HepG2 (cell line): ENCODE measurements around the gene PLIN5. TPM values are rescaled to one million over a fixed set of nuclear protein-coding genes. Genes with fewer than 3 reads are reported as not detected.

ENCODE experiments used
- CAMTA2 ChIP-seq: sonication (generic); formaldehyde crosslinking; IDR thresholded peaks from 2 replicates; pipeline ENCODE4 v1.4.0; 2020; ENCODE audit warnings: mild to moderate bottlenecking, missing genetic modification reagents, borderline replicate concordance
- HNRNPK ChIP-seq: fragments of 200-400 bp; formaldehyde crosslinking; IDR thresholded peaks from 2 replicates; pipeline ENCODE4 v1.6.1; 2018; ENCODE audit warnings: low read length, low read depth, moderate library complexity, mild to moderate bottlenecking; ENCODE audit not compliant: poor library complexity, severe bottlenecking
- HNRNPLL ChIP-seq: fragments of 200-400 bp; formaldehyde crosslinking; IDR thresholded peaks from 2 replicates; pipeline ENCODE4 v1.6.1; 2017; ENCODE audit warnings: mild to moderate bottlenecking, low read depth, low read length; ENCODE audit not compliant: poor library complexity, severe bottlenecking
- IRF2 ChIP-seq: IDR thresholded peaks from 2 replicates; pipeline ENCODE4 v1.6.1; 2018; ENCODE audit warnings: missing genetic modification reagents, missing compliant biosample characterization
- JDP2 ChIP-seq: sonication (generic); formaldehyde crosslinking; IDR thresholded peaks from 2 replicates; pipeline ENCODE4 v1.8.1; 2022; ENCODE audit warnings: missing genetic modification reagents, borderline replicate concordance
- NR3C1 ChIP-seq: sonication (generic); formaldehyde crosslinking; IDR thresholded peaks from 2 replicates; pipeline ENCODE4 v1.4.0; 2020; ENCODE audit warnings: missing genetic modification reagents
- ZBTB39 ChIP-seq: sonication (generic); formaldehyde crosslinking; IDR thresholded peaks from 2 replicates; pipeline ENCODE4 v1.5.0; 2020; ENCODE audit warnings: missing genetic modification reagents
- ZFP62 ChIP-seq: sonication (generic); formaldehyde crosslinking; IDR thresholded peaks from 2 replicates; pipeline ENCODE4 v1.4.0; 2020; ENCODE audit warnings: missing genetic modification reagents
- ZNF280B ChIP-seq: sonication (generic); formaldehyde crosslinking; IDR thresholded peaks from 2 replicates; pipeline ENCODE4 v1.5.0; 2020; ENCODE audit warnings: missing genetic modification reagents, mild to moderate bottlenecking, borderline replicate concordance
- ZNF879 ChIP-seq: sonication (generic); formaldehyde crosslinking; IDR thresholded peaks from 2 replicates; pipeline ENCODE4 v1.8.1; 2023; ENCODE audit warnings: missing genetic modification reagents
- polyA plus RNA-seq, 8 experiments: library from polyadenylated mRNA; depleted of rRNA in 3 of 8; stranded (reverse) in 7 of 8; unstranded in 1 of 8; fragments of >200 nt; fragmentation: Illumina TruSeq in 4 of 8; extraction: Trizol in 4 of 8; gene quantifications; 2 replicates each; pipeline versions ENCODE4 v1.2.1 to v1.2.3, GENCODE V29; 2011 to 2016; ENCODE audit warnings: low read depth in 4 of 8, missing spikeins in 1 of 8, mixed read lengths in 1 of 8; ENCODE audit not compliant: insufficient read depth in 1 of 8
- total RNA-seq, 5 experiments: library from RNA; depleted of rRNA; stranded (reverse); fragments of >200 nt; fragmentation: Illumina TruSeq; extraction: Trizol; gene quantifications; 2 replicates each; pipeline ENCODE4 v1.2.3, GENCODE V29; 2016; ENCODE audit warnings: low read depth in 1 of 5
- TF ChIP-seq, protein P1 (sequence below): sonication (generic); formaldehyde crosslinking; IDR thresholded peaks from 2 replicates; pipeline ENCODE4 v1.4.0; 2020; ENCODE audit warnings: missing genetic modification reagents, borderline replicate concordance
- TF ChIP-seq, protein P2 (sequence below): sonication (generic); formaldehyde crosslinking; IDR thresholded peaks from 2 replicates; pipeline ENCODE4 v1.8.0; 2022; ENCODE audit warnings: mild to moderate bottlenecking, missing genetic modification reagents, borderline replicate concordance
- TF ChIP-seq, protein P3 (sequence below): sonication (generic); formaldehyde crosslinking; IDR thresholded peaks from 2 replicates; pipeline ENCODE4 v1.4.0; 2020; ENCODE audit warnings: low read depth, mild to moderate bottlenecking, missing genetic modification reagents
- TF ChIP-seq, protein P4 (sequence below): sonication (generic); formaldehyde crosslinking; IDR thresholded peaks from 2 replicates; pipeline ENCODE4 v1.4.0; 2020; ENCODE audit warnings: mild to moderate bottlenecking, missing genetic modification reagents

PLIN5 gene
- total and polyA plus RNA-seq, 2 of the 13 experiments (the other 11 are each of a cell fraction or from before 2014, with no cell fraction given) = 1.8 to 4.8 TPM

DNA sequence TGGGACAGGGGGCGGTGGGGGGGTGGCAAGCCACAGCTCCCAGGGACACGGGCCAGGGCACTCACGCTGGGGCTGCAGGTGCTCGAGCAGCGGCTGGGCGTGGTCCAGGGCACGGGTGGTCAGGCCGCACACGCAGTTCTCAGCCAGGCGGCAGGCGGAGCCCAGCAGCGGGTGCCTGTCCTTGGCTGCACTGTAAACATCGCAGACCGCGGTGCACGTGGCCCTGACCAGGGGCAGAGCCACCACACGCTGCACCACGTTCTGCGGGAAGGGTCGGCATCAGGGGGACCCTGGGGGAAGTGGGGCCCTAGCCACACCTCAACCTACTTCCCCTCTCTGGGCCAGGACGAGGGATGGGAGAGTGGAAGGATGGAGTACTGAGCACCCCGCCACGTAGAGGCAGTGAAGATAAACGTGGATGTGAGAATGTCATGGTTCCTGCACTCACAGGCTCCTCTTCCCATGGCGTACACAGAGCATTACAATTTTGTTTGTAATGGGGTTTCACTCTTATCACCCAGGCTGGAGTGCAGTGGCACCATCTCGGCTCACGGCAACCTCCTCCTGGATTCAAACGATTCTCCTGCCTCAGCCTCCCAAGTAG, 3.4 kb downstream of the PLIN5 start (continued):
- TF ChIP-seq, protein P1, sequence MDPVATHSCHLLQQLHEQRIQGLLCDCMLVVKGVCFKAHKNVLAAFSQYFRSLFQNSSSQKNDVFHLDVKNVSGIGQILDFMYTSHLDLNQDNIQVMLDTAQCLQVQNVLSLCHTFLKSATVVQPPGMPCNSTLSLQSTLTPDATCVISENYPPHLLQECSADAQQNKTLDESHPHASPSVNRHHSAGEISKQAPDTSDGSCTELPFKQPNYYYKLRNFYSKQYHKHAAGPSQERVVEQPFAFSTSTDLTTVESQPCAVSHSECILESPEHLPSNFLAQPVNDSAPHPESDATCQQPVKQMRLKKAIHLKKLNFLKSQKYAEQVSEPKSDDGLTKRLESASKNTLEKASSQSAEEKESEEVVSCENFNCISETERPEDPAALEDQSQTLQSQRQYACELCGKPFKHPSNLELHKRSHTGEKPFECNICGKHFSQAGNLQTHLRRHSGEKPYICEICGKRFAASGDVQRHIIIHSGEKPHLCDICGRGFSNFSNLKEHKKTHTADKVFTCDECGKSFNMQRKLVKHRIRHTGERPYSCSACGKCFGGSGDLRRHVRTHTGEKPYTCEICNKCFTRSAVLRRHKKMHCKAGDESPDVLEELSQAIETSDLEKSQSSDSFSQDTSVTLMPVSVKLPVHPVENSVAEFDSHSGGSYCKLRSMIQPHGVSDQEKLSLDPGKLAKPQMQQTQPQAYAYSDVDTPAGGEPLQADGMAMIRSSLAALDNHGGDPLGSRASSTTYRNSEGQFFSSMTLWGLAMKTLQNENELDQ (CRISPR knock-in tag) = no peak
- TF ChIP-seq, protein P2, sequence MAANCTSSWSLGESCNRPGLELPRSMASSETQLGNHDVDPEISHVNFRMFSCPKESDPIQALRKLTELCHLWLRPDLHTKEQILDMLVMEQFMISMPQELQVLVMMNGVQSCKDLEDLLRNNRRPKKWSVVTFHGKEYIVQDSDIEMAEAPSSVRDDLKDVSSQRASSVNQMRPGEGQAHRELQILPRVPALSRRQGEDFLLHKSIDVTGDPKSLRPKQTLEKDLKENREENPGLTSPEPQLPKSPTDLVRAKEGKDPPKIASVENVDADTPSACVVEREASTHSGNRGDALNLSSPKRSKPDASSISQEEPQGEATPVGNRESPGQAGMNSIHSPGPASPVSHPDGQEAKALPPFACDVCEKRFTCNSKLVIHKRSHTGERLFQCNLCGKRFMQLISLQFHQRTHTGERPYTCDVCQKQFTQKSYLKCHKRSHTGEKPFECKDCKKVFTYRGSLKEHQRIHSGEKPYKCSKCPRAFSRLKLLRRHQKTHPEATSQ = no peak
- TF ChIP-seq, protein P3, sequence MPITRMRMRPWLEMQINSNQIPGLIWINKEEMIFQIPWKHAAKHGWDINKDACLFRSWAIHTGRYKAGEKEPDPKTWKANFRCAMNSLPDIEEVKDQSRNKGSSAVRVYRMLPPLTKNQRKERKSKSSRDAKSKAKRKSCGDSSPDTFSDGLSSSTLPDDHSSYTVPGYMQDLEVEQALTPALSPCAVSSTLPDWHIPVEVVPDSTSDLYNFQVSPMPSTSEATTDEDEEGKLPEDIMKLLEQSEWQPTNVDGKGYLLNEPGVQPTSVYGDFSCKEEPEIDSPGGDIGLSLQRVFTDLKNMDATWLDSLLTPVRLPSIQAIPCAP = no peak; the same call in 1 of the 2 replicates
- TF ChIP-seq JDP2 (CRISPR knock-in tag) = no peak; the same call in 1 of the 2 replicates
- TF ChIP-seq IRF2 (CRISPR knock-in tag) = peak; percentile 82
- no peak for TF ChIP-seq ZBTB39 (CRISPR knock-in tag)
- TF ChIP-seq HNRNPLL = peak; percentile 48
- no peak for TF ChIP-seq ZNF879
- TF ChIP-seq CAMTA2 (CRISPR knock-in tag) = no peak
- peak; percentile 43 for TF ChIP-seq HNRNPK
- no peak for TF ChIP-seq NR3C1
- TF ChIP-seq ZFP62 (CRISPR knock-in tag) = no peak
- TF ChIP-seq, protein P4, sequence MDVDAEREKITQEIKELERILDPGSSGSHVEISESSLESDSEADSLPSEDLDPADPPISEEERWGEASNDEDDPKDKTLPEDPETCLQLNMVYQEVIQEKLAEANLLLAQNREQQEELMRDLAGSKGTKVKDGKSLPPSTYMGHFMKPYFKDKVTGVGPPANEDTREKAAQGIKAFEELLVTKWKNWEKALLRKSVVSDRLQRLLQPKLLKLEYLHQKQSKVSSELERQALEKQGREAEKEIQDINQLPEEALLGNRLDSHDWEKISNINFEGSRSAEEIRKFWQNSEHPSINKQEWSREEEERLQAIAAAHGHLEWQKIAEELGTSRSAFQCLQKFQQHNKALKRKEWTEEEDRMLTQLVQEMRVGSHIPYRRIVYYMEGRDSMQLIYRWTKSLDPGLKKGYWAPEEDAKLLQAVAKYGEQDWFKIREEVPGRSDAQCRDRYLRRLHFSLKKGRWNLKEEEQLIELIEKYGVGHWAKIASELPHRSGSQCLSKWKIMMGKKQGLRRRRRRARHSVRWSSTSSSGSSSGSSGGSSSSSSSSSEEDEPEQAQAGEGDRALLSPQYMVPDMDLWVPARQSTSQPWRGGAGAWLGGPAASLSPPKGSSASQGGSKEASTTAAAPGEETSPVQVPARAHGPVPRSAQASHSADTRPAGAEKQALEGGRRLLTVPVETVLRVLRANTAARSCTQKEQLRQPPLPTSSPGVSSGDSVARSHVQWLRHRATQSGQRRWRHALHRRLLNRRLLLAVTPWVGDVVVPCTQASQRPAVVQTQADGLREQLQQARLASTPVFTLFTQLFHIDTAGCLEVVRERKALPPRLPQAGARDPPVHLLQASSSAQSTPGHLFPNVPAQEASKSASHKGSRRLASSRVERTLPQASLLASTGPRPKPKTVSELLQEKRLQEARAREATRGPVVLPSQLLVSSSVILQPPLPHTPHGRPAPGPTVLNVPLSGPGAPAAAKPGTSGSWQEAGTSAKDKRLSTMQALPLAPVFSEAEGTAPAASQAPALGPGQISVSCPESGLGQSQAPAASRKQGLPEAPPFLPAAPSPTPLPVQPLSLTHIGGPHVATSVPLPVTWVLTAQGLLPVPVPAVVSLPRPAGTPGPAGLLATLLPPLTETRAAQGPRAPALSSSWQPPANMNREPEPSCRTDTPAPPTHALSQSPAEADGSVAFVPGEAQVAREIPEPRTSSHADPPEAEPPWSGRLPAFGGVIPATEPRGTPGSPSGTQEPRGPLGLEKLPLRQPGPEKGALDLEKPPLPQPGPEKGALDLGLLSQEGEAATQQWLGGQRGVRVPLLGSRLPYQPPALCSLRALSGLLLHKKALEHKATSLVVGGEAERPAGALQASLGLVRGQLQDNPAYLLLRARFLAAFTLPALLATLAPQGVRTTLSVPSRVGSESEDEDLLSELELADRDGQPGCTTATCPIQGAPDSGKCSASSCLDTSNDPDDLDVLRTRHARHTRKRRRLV (CRISPR knock-in tag) = 0 out of 2 replicates have a peak, but pooled peaks have one; percentile 42
- peak; percentile 87; the same call in 1 of the 2 replicates for TF ChIP-seq ZNF280B
